Activated CD4-positive, alpha-beta memory T cell treated with anti-CD3 and anti-CD28 coated beads, Interleukin-2, amount 10 ng/mL, durations not matched to agents 7 days and 5 days (primary cell): ENCODE results near the gene IQCH. TPM values are rescaled to one million over a fixed set of nuclear protein-coding genes. Genes with fewer than 3 reads are reported as not detected.
"Not testable (repeated sequence)": the region's sequence is repeated elsewhere in the genome, so short reads cannot be mapped to it uniquely, and the experiment has no call there.

Experiments used
- CTCF ChIA-PET: fragments of 350-600 bp; sonication (Branson Sonifier 250); formaldehyde crosslinking; loops from one replicate; lab custom pipeline; 2021; ENCODE audit warnings: antibody characterized with exemption, inconsistent platforms; lab: Charles Lee
- POLR2A ChIA-PET: fragments of 350-600 bp; sonication (Branson Sonifier 250); formaldehyde crosslinking; loops from one replicate; lab custom pipeline; 2021; ENCODE audit warnings: antibody characterized with exemption; lab: Charles Lee
- DNase-seq: peaks from one replicate; pipeline ENCODE4 v3.0.0-alpha.2; 2020
- H3K27ac Mint-ChIP-seq: one replicate; pipeline ENCODE4 v1.8.0; 2021; ENCODE audit warnings: mild to moderate bottlenecking, mixed read lengths
- H3K27me3 Mint-ChIP-seq: one replicate; pipeline ENCODE4 v1.8.0; 2021; ENCODE audit warnings: mixed read lengths
- H3K36me3 Mint-ChIP-seq: one replicate; pipeline ENCODE4 v1.8.0; 2021; ENCODE audit warnings: low read depth, mixed read lengths
- H3K4me1 Mint-ChIP-seq: one replicate; pipeline ENCODE4 v1.8.0; 2021; ENCODE audit warnings: mixed read lengths
- H3K4me3 Mint-ChIP-seq: one replicate; pipeline ENCODE4 v1.8.0; 2021; ENCODE audit warnings: mild to moderate bottlenecking, mixed read lengths
- H3K9me3 Mint-ChIP-seq: one replicate; pipeline ENCODE4 v1.8.0; 2021; ENCODE audit warnings: mixed read lengths
- total RNA-seq, 2 experiments: library from RNA; stranded (reverse); gene quantifications; one replicate each; pipeline ENCODE4 v1.2.3, GENCODE V29; 2021

IQCH gene
- total RNA-seq, 2 experiments from 2014 or later: 0.78 to 0.98 TPM

DNA sequence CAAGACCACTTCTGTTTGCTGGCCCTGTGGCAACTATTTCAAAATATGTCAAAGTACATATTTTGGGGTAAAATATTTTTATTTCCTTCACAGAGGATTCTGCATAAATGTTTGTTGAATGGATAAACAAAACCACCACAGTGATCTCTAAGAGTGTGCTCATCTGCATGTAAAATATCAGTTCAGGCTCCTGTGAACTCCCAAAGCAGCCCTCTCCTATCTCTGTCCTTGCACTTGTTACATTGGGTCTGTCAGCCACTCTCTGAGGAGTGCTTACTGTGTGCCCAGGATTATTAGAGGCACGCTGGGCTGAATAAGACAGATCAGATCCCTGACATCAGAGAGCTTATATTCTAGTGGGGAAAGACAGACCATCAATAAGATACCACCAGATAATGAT is 27.1 kb downstream of the IQCH start:
- H3K36me3 Mint-ChIP-seq: peaks cover 3% of the 10 kb centered on the region
- ChIA-PET POLR2A (no interaction called here), CTCF (no interaction called here)
- H3K27ac Mint-ChIP-seq: no peak overlapping the region
- no peak for DNase-seq
- H3K4me3 Mint-ChIP-seq: no peak overlapping the region
- peaks cover 21% of the 10 kb centered on the region for H3K27me3 Mint-ChIP-seq
- H3K9me3 Mint-ChIP-seq: no peaks in the 10 kb centered on the region
- H3K4me1 Mint-ChIP-seq: no peaks in the 10 kb centered on the region

DNA sequence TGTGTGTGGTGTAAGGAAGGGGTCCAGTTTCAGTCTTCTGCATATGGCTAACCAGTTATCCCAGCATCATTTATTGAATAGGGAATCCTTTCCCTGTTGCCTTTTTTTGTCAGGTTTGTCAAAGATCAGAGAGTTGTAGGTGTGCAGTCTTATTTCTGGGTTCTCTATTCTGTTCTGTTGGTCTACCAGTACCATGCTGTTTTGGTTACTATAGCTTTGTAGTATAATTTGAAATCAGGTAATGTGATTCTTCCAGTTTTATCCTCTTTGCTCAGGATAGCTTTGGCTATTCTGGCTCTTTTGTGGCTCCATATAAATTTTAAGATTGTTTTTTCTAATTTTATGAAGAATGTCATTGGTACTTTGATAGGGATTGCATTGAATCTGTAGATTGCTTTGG is 31.0 kb downstream of the IQCH start:
- CTCF ChIA-PET, H3K9me3 Mint-ChIP-seq, H3K4me3 Mint-ChIP-seq, H3K4me1 Mint-ChIP-seq, H3K27ac Mint-ChIP-seq, DNase-seq, POLR2A ChIA-PET, H3K36me3 Mint-ChIP-seq: not testable (repeated sequence)
- peaks cover 17% of the 10 kb centered on the region for H3K27me3 Mint-ChIP-seq

DNA sequence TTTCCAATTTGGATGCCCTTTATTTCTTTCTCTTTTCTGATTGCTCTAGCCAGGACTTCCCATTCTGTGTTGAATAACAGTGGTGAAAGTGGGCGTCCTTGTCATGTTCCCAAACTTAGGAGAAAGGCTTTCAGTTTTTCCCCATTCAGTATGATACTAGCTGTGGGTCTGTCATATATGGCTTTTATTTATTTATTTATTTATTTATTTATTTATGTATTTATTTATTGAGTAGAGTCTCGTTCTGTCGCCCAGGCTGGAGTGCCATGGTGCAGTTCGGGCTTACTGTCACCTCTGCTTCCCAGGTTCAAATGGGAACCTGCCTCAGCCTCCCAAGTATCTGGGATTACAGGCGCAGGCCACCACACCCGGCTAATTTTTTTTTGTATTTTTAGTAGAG is 31.8 kb downstream of the IQCH start:
- DNase-seq, CTCF ChIA-PET, H3K9me3 Mint-ChIP-seq, POLR2A ChIA-PET, H3K27ac Mint-ChIP-seq, H3K4me1 Mint-ChIP-seq, H3K4me3 Mint-ChIP-seq, H3K36me3 Mint-ChIP-seq: not testable (repeated sequence)
- H3K27me3 Mint-ChIP-seq: peaks cover 17% of the 10 kb centered on the region

DNA sequence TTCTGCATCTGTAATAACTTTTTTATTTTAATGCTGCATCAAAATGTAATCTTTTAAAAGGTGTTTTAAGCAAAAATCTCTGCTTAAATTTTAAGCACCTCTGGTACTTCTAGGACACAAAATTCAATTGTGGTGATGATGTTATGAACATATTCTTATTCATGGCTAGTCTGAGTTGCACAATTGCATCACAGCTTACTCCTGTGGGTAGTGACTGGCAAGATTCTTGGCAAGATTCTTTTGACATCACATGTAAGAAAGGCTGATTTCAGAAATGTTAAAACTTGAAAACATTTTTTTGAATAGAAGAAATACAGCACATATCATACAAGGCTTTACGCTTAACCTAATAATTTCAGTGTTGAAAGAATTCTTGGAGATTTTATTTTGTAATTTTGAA is 35.7 kb downstream of the IQCH start:
- ChIA-PET CTCF (interaction anchor here (1.8 kb wide), 1 partner anchor 344 kb away, joined by 4 read pairs; no protein-coding TSS in a partner anchor), POLR2A (no interaction called here)
- Mint-ChIP-seq H3K4me1 (no peaks in the 10 kb centered on the region), H3K36me3 (peaks cover 2% of the 10 kb centered on the region), H3K27ac (no peak overlapping the region), H3K27me3 (peaks cover 2% of the 10 kb centered on the region), H3K9me3 (no peaks in the 10 kb centered on the region), H3K4me3 (no peak overlapping the region)
- no peak for DNase-seq

DNA sequence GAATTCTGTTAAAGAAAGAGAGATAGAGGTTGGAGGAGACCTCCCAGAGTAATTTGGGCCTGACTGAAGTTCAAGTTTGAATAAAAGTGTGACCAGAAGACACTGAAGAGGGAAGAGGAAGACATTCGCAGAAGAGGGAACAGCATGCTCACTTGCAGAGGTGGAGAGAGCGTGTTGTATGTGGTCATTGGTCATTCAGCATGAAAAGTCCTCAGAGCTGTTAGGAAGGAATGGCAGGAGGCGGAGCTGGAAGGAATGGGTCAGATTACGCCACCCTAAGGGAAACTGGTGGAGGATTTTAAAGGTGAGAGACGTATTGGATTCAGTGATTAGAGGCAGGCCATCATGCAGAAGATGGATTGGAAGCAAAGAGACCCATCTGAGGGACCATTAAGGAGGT is 41.6 kb downstream of the IQCH start:
- H3K27ac Mint-ChIP-seq: no peak overlapping the region
- no peak for DNase-seq
- CTCF ChIA-PET: interaction anchor here (1.1 kb wide), 1 partner anchor 350 kb away, joined by 3 read pairs; no protein-coding TSS in a partner anchor
- H3K27me3 Mint-ChIP-seq: peaks cover 1% of the 10 kb centered on the region
- H3K4me3 Mint-ChIP-seq: no peak overlapping the region
- no peaks in the 10 kb centered on the region for H3K36me3 Mint-ChIP-seq
- POLR2A ChIA-PET: no interaction called here
- no peaks in the 10 kb centered on the region for H3K9me3 Mint-ChIP-seq
- no peaks in the 10 kb centered on the region for H3K4me1 Mint-ChIP-seq

DNA sequence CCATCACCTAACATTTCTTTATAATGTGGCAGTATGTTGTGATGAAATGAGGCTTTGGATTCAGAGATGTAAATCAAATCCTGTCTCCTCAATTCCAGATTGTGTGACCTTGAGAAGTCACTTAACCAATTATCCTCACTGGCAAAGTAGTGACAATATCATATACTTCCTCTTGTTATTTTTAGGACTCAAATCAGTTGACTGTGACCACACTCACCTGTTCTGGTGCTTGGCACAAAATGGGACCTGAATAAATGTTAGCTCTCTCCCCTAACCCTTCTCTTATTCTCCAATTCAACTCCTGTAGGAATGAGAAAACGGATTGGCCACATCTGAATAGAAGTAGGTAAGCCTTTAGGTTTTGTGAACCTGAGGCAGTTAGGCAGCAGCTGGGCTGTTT is 42.1 kb downstream of the IQCH start:
- Mint-ChIP-seq H3K27me3 (peaks cover 1% of the 10 kb centered on the region), H3K4me1 (no peaks in the 10 kb centered on the region), H3K9me3 (no peaks in the 10 kb centered on the region), H3K36me3 (no peaks in the 10 kb centered on the region), H3K27ac (no peak overlapping the region), H3K4me3 (no peak overlapping the region)
- no peak for DNase-seq
- CTCF ChIA-PET: no interaction called here
- POLR2A ChIA-PET: no interaction called here

DNA sequence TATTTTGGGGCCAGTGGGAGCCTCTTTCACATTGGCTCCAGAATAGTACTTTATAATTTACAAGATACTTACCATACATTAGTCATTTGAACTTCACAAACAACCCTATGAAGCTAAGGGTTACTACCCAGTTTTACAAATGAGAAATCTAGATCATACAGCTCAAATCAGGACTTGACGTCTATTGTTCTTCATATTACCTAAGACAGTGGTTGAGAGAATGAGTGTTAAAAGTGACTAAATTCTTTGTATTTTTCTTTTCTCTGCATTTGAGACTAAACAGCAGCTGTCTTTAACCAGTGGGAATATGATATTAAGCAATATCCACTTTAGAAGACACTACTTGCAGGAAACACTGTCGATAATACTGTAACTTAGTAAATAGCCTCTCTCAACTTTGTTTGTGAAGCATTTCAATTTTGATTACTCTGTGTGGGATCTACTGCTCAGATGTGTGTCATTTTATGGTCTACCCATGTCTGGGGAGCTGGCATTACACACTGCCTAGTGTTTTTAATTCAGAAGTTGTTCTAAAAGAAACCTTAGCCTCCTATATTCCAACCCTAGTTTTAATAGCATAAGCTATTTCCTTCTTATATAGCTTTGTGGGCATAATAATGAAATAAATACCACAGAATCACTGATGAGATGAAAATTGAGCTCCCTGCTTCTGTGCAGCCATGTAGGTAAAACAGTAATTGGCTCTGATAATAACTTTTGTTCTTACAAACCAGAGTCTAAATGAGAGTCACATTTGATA is 45.9 kb downstream of the IQCH start:
- Mint-ChIP-seq H3K27ac (no peak overlapping the region), H3K4me3 (no peak overlapping the region), H3K36me3 (no peaks in the 10 kb centered on the region), H3K9me3 (no peaks in the 10 kb centered on the region), H3K27me3 (peaks cover 3% of the 10 kb centered on the region), H3K4me1 (no peaks in the 10 kb centered on the region)
- no peak for DNase-seq
- ChIA-PET POLR2A (no interaction called here), CTCF (interaction anchor here (0.7 to 2.9 kb wide), 4 partner anchors 60 to 397 kb away, joined by 3 to 11 read pairs (median 5); no protein-coding TSS in a partner anchor)

DNA sequence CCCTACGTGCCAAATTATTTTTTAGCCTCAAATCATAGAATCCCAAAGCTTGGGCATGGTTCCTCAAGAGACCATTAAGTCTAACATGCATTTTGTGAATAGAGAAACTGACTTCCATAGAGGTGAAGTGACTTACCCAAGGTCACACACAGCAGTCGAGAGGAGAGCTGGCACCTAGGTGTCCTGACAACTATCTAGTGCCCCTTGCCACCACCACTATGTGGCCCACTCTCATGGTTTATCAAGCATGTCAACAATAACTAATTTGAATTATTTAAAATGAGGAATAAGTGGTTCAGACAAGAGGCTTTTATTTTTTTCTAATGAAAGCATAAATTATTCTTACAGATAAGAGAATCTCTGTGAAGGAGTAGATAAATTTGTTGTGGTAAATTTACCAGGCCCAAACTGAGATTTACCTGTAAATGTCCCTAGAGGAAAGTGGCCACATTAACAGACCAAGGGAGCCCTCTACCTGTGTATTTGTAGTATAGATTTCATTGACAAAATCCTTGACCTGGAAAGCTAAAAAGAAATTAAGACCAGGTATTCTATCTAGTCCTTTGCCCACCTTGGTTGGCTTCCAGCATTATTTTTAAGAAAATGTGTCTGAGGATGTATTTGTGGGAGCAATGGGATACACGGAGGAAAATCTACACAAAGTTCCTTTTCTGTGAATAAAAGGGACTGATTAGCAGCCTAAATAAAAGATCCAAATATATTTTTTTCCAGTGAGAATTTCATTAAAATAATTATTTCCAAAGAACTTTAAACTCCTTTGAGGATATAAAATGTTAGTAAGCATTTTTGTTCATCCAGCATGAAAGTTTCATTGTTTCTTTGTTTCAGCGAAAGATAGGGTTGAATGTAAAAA is 49.1 kb downstream of the IQCH start:
- CTCF ChIA-PET: interaction anchor here (1.5 to 2.7 kb wide), 8 partner anchors 9 to 360 kb away, joined by 3 to 33 read pairs (median 8); no protein-coding TSS in a partner anchor
- Mint-ChIP-seq H3K27ac (no peak overlapping the region), H3K4me1 (peaks cover 6% of the 10 kb centered on the region), H3K36me3 (no peaks in the 10 kb centered on the region), H3K27me3 (peaks cover 13% of the 10 kb centered on the region), H3K4me3 (no peak overlapping the region), H3K9me3 (no peaks in the 10 kb centered on the region)
- POLR2A ChIA-PET: interaction anchor here (0.9 kb wide), 1 partner anchor 357 kb away, joined by 3 read pairs; no protein-coding TSS in a partner anchor
- no peak for DNase-seq

DNA sequence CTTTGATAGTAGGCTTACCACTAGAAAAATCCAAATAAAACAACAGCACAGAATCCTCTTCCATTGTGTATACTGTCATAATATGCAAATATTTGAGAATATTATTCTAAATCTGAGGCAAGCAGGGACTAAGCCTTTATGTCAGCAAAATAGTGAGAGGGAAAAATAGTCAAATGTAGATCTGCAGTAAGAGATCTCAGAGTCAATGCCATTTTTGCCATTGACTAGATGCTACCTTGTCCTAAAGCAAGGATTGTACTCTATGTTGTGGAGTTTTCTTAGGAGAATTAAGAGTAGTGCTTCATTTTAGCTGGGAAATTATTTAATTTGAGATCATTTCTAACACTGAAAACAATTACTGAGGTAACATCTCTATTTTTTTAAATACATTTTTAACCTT is 50.2 kb downstream of the IQCH start:
- Mint-ChIP-seq H3K27ac (no peak overlapping the region), H3K4me1 (peaks cover 6% of the 10 kb centered on the region), H3K36me3 (no peaks in the 10 kb centered on the region), H3K9me3 (no peaks in the 10 kb centered on the region), H3K4me3 (no peak overlapping the region), H3K27me3 (peaks cover 15% of the 10 kb centered on the region)
- POLR2A ChIA-PET: no interaction called here
- no peak for DNase-seq
- CTCF ChIA-PET: interaction anchor here (1.3 to 2.7 kb wide), 9 partner anchors 10 to 361 kb away, joined by 3 to 33 read pairs (median 7); no protein-coding TSS in a partner anchor

DNA sequence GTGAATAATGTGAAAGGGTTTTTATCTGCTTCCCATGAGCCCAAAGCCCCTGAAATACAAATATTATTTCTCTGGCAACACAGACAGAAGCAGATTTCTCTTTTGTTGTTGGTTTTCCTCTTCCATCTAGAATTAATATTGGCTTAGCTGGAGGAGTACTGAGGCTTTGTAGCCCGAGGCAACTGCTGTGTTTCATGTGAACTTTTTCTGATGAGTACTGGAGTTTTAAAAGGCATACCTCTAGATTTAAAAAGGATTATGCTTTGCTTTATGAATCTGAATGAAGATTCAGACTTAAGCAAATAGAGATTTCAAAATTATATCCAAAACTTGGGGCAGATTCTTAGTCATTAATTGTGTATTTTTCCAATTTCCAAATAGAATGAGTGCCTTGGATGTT is 50.9 kb downstream of the IQCH start:
- Mint-ChIP-seq H3K9me3 (no peaks in the 10 kb centered on the region), H3K27me3 (peaks cover 16% of the 10 kb centered on the region), H3K4me3 (no peak overlapping the region), H3K4me1 (peaks cover 6% of the 10 kb centered on the region), H3K27ac (no peak overlapping the region), H3K36me3 (no peaks in the 10 kb centered on the region)
- ChIA-PET CTCF (interaction anchor here (1.3 to 2.7 kb wide), 4 partner anchors 64 to 362 kb away, joined by 3 to 33 read pairs (median 12); no protein-coding TSS in a partner anchor), POLR2A (no interaction called here)
- DNase-seq: no peak

DNA sequence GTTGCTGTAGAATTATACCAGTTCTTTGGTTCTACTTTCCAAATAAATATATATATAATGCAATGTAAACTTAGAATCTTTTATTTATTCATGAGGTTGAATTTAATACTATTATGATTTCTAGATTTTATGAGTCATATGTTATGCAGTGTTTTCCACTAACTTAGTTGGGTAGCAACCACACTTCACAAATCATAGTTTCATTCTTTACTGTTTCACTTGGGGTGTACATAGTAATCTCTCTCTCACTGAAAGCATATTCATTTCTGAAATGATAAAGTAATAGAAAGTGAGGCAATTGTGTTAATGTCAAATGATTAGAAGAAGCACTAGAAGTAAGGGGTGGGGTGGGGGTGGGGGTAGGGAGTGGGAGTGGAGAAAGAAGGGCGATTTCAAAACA is 52.6 kb downstream of the IQCH start:
- no peak overlapping the region for H3K27ac Mint-ChIP-seq

DNA sequence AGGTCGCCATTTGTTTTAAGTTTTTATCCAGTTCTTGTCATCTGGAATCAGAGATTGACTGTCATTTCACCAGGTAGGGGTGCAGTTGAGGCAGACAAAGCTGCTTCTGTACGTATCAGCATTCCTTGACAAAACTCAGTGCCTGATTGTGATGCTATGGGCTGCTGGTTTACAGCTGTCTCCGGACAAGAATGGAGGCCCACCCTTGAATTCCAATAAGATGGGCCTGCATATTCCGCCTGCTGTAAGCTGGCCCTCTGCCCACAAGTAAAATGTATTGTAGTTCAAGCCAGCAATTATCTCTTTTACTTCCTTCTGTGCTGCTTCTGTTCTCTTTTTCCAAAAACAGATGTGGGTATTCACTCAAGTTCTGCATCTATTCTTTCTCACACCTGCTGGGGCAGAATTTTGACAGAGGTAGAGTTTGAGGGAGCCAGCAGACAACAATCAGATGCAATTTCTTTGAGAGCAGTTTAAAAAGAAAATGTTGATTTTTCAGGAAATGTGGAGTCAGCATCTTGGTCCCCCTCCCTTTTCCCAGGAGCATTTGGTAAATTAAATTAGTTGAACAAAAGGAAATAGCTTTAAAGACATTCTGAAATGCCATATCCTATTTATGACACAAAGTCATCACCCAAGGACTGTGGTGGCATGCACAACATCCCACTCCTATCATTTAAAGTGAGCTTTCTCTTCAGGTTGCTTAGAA is 53.5 kb downstream of the IQCH start:
- H3K36me3 Mint-ChIP-seq: no peaks in the 10 kb centered on the region
- no peak overlapping the region for H3K4me3 Mint-ChIP-seq
- ChIA-PET POLR2A (interaction anchor here (1.0 kb wide), 1 partner anchor 125 kb away, joined by 4 read pairs; no protein-coding TSS in a partner anchor), CTCF (interaction anchor here (0.9 to 1.2 kb wide), 2 partner anchors 69 to 362 kb away, joined by 3 read pairs; no protein-coding TSS in a partner anchor)
- H3K27me3 Mint-ChIP-seq: peaks cover 17% of the 10 kb centered on the region
- H3K27ac Mint-ChIP-seq: no peak overlapping the region
- peaks cover 6% of the 10 kb centered on the region for H3K4me1 Mint-ChIP-seq
- no peak for DNase-seq
- H3K9me3 Mint-ChIP-seq: no peaks in the 10 kb centered on the region

More for the DNA sequence above, 52.6 kb downstream of the IQCH start:
- ChIA-PET CTCF (no interaction called here), POLR2A (interaction anchor here (1.0 kb wide), 1 partner anchor 126 kb away, joined by 4 read pairs; no protein-coding TSS in a partner anchor)
- peaks cover 17% of the 10 kb centered on the region for H3K27me3 Mint-ChIP-seq
- H3K4me1 Mint-ChIP-seq: peaks cover 6% of the 10 kb centered on the region
- no peaks in the 10 kb centered on the region for H3K9me3 Mint-ChIP-seq
- no peak overlapping the region for H3K4me3 Mint-ChIP-seq
- H3K36me3 Mint-ChIP-seq: no peaks in the 10 kb centered on the region
- DNase-seq: no peak
